DOHH2 (cell line): ENCODE data around the gene CEP68.

Source experiments
- H3F3A ChIP-seq: fragments of 200-600 bp; sonication (generic), shearing (Covaris generic); 2 replicates; pipeline ENCODE4 v1.6.0; 2016; ENCODE audit warnings: antibody characterized with exemption, mild to moderate bottlenecking; ENCODE audit not compliant: control insufficient read depth, insufficient read depth
- H3K27ac ChIP-seq: fragments of 200-600 bp; sonication (generic); 2 replicates; pipeline ENCODE4 v1.5.1; 2014; ENCODE audit warnings: low read depth, mild to moderate bottlenecking, low read length, moderate library complexity
- H3K27me3 ChIP-seq: fragments of 200-600 bp; sonication (generic); 2 replicates; pipeline ENCODE4 v1.6.1; 2014; ENCODE audit warnings: mild to moderate bottlenecking, low read length, mixed read lengths; ENCODE audit not compliant: control insufficient read depth
- H3K36me3 ChIP-seq: fragments of 200-600 bp; sonication (generic); 2 replicates; pipeline ENCODE4 v1.6.1; 2014; ENCODE audit warnings: mild to moderate bottlenecking, low read length, moderate library complexity, mixed read lengths; ENCODE audit not compliant: control insufficient read depth
- H3K4me1 ChIP-seq: fragments of 200-600 bp; sonication (generic); 2 replicates; pipeline ENCODE4 v1.6.1; 2014; ENCODE audit warnings: mild to moderate bottlenecking, low read length, mixed read lengths; ENCODE audit not compliant: control insufficient read depth
- H3K4me2 ChIP-seq: fragments of 200-600 bp; sonication (generic); 2 replicates; pipeline ENCODE4 v1.6.0; 2014; ENCODE audit warnings: mild to moderate bottlenecking, low read length, moderate library complexity
- H3K4me3 ChIP-seq: fragments of 200-600 bp; sonication (generic); 2 replicates; pipeline ENCODE4 v1.5.1; 2014; ENCODE audit warnings: mild to moderate bottlenecking, low read length, mixed read lengths
- H3K79me2 ChIP-seq: fragments of 200-600 bp; sonication (generic); 2 replicates; pipeline ENCODE4 v1.6.1; 2014; ENCODE audit warnings: mild to moderate bottlenecking, low read length, mixed read lengths; ENCODE audit not compliant: control insufficient read depth
- H3K9me2 ChIP-seq: fragments of 200-600 bp; sonication (generic); replicated peaks from 2 replicates; pipeline ENCODE4 v1.6.1; 2014; ENCODE audit warnings: mild to moderate bottlenecking, low read length, mixed read lengths; ENCODE audit not compliant: control insufficient read depth
- H3K9me3 ChIP-seq: fragments of 200-600 bp; sonication (generic); 2 replicates; pipeline ENCODE4 v1.6.1; 2014; ENCODE audit warnings: antibody characterized with exemption, low read length, mixed read lengths; ENCODE audit not compliant: control insufficient read depth, insufficient read depth
- H4K20me1 ChIP-seq: fragments of 200-600 bp; sonication (generic); 2 replicates; pipeline ENCODE4 v1.6.0; 2014; ENCODE audit warnings: low read depth, mild to moderate bottlenecking, antibody characterized with exemption, low read length, moderate library complexity; ENCODE audit not compliant: control insufficient read depth, insufficient read depth
- EZH2phosphoT487 ChIP-seq: fragments of 200-600 bp; sonication (generic); IDR thresholded peaks from 2 replicates; pipeline ENCODE4 v1.6.1; 2017; ENCODE audit warnings: borderline replicate concordance, mild to moderate bottlenecking, antibody characterized with exemption, low read length, moderate library complexity, mixed read lengths
- TF ChIP-seq, protein P1 (sequence below): fragments of 200-600 bp; sonication (generic); IDR thresholded peaks from one replicate; pipeline ENCODE4 v1.5.1; 2014; ENCODE audit warnings: antibody characterized with exemption, mild to moderate bottlenecking, low read depth, low read length; ENCODE audit not compliant: poor library complexity, severe bottlenecking

Gene CEP68

DNA sequence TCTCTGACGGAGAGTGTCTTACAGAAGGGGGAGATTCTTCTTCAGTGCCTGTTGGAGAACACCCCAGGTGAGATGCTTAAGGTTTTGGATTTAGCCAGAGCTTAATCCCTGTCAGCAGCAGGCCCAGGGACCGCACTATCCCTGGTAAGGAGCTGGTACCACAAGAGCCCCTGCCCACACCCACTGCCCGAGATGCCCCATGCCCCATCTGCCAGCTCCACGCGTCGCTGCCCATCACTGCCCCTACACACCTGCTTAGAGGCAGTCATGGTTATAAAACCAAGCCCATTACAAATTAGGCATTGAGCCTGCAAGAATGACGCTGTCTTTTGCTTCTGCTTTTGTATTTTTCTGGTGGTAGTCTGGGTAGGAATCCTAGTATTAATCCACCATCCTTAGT is 21.7 kb downstream of the CEP68 start:
- no peak overlapping the region for H3K4me2 ChIP-seq
- TF ChIP-seq EZH2phosphoT487, result no peak
- TF ChIP-seq, protein P1, sequence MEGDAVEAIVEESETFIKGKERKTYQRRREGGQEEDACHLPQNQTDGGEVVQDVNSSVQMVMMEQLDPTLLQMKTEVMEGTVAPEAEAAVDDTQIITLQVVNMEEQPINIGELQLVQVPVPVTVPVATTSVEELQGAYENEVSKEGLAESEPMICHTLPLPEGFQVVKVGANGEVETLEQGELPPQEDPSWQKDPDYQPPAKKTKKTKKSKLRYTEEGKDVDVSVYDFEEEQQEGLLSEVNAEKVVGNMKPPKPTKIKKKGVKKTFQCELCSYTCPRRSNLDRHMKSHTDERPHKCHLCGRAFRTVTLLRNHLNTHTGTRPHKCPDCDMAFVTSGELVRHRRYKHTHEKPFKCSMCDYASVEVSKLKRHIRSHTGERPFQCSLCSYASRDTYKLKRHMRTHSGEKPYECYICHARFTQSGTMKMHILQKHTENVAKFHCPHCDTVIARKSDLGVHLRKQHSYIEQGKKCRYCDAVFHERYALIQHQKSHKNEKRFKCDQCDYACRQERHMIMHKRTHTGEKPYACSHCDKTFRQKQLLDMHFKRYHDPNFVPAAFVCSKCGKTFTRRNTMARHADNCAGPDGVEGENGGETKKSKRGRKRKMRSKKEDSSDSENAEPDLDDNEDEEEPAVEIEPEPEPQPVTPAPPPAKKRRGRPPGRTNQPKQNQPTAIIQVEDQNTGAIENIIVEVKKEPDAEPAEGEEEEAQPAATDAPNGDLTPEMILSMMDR, result no peak

DNA sequence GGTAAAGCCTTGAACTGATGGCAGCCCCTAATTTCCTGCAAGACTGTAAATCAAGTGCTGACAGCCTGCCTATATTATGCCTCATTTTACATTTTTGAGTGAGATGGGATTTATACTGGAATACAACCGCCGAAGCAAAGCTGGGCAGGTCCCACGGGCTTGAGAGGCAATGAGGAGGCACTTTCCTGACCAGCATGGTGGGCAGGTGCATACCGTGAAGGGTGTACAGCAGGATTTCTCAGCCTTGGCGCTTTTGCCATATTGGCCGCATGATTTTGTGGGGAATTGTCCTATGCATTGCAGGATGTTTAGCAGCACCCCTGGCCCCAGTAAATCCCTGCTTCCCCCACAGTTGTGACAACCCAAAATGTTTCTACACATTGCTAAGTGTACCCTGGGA is 22.8 kb downstream of the CEP68 start:
- H3K9me3 ChIP-seq, result no peaks in the 10 kb centered on the region
- peaks cover 41% of the 10 kb centered on the region for H3K4me1 ChIP-seq
- H3K9me2 ChIP-seq, result no peaks in the 10 kb centered on the region
- no peak overlapping the region for H3K4me2 ChIP-seq
- peaks cover 50% of the 10 kb centered on the region for H3K36me3 ChIP-seq
- H3K4me3 ChIP-seq, result no peak overlapping the region
- no peak overlapping the region for H3K27ac ChIP-seq
- H3F3A ChIP-seq, result no peaks in the 10 kb centered on the region; the same call in 1 of the 2 replicates
- H3K79me2 ChIP-seq, result no peaks in the 10 kb centered on the region
- no peaks in the 10 kb centered on the region for H3K27me3 ChIP-seq
- no peak for TF ChIP-seq EZH2phosphoT487
- H4K20me1 ChIP-seq, result no peaks in the 10 kb centered on the region

More for the DNA sequence above, 21.7 kb downstream of the CEP68 start:
- H3K4me1 ChIP-seq, result peaks cover 36% of the 10 kb centered on the region
- no peak overlapping the region for H3K27ac ChIP-seq
- peaks cover 3% of the 10 kb centered on the region; the same call in 1 of the 2 replicates for H3F3A ChIP-seq
- no peaks in the 10 kb centered on the region for H4K20me1 ChIP-seq
- H3K9me2 ChIP-seq, result no peaks in the 10 kb centered on the region
- no peaks in the 10 kb centered on the region for H3K27me3 ChIP-seq
- H3K36me3 ChIP-seq, result peaks cover 49% of the 10 kb centered on the region
- H3K9me3 ChIP-seq, result no peaks in the 10 kb centered on the region
- H3K79me2 ChIP-seq, result no peaks in the 10 kb centered on the region
- H3K4me3 ChIP-seq, result no peak overlapping the region

DNA sequence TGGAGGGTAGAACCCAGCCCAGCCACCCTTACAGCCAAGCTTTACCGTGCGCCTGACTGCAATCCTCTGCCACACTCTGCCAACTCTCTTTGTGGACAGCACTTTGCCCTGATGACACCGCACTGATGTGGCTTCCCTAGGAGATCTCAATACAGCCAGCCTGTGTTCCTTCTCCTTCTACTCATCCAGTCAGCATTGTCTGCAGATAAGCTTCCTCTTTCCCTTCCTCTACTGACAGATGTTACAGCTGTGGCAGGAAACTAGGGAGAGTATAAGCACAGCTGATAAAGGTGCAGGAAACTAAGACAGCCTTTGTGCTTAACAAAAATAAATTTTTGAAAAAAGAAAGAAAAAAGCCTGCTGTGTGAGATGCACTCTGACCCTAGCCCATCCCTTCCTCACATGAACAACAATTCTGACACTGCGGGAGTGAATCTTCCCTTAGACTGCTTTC is 25.0 kb downstream of the CEP68 start:
- no peaks in the 10 kb centered on the region for H3K9me2 ChIP-seq
- H3K79me2 ChIP-seq, result no peaks in the 10 kb centered on the region
- H3K4me3 ChIP-seq, result no peak overlapping the region
- H3K4me1 ChIP-seq, result peaks cover 41% of the 10 kb centered on the region
- TF ChIP-seq, protein P1, result no peak
- no peak for TF ChIP-seq EZH2phosphoT487
- H3K27me3 ChIP-seq, result no peaks in the 10 kb centered on the region
- no peaks in the 10 kb centered on the region for H3K9me3 ChIP-seq
- H3K4me2 ChIP-seq, result no peak overlapping the region
- H3K27ac ChIP-seq, result peak overlapping the region; percentile 2; the same call in 1 of the 2 replicates
- no peaks in the 10 kb centered on the region; the same call in 1 of the 2 replicates for H3F3A ChIP-seq
- no peaks in the 10 kb centered on the region for H4K20me1 ChIP-seq
- H3K36me3 ChIP-seq, result peaks cover 62% of the 10 kb centered on the region

DNA sequence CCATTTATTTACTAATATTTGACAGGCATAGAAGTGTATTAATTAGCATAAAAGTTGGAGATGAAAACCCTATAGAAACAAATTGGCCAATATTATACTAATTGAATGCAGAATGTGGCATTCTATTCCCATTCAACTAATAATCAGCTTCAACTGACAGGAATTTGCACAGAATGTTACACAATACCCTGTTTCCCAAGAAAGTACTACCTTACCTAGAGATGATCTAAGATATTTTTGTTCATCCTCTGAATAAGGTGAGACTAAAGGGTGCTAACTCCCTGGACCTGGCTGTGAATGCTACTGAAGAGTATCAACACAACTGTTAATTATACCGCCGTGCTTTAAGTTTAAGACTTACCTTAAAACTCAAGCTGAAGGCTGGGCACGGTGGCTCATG is 28.9 kb downstream of the CEP68 start:
- Histone ChIP-seq H3K4me1 (peaks cover 26% of the 10 kb centered on the region), H3K36me3 (peaks cover 79% of the 10 kb centered on the region), H3F3A (no peaks in the 10 kb centered on the region; the same call in 1 of the 2 replicates), H3K79me2 (no peaks in the 10 kb centered on the region; the same call in 1 of the 2 replicates), H3K27me3 (no peaks in the 10 kb centered on the region), H3K27ac (no peak overlapping the region), H3K4me2 (no peak overlapping the region), H3K9me3 (no peaks in the 10 kb centered on the region), H3K9me2 (no peaks in the 10 kb centered on the region), H3K4me3 (no peak overlapping the region), H4K20me1 (no peaks in the 10 kb centered on the region)
- TF ChIP-seq, protein P1, result no peak
- TF ChIP-seq EZH2phosphoT487, result no peak
